Mesendoderm (in vitro differentiated cells): Measurements from ENCODE around the gene STAT4.

Experiments
- DNase-seq: peaks from one replicate; pipeline ENCODE4 v3.0.0; 2013
- H2AK5ac ChIP-seq: 2 replicates; pipeline ENCODE4 v1.6.1; 2013; ENCODE audit warnings: low read length, inconsistent platforms
- H2BK120ac ChIP-seq: 2 replicates; pipeline ENCODE4 v1.6.1; 2013; ENCODE audit warnings: low read depth, mild to moderate bottlenecking, low read length, moderate library complexity, mixed read lengths
- H2BK15ac ChIP-seq: replicated peaks from 2 replicates; pipeline ENCODE4 v1.6.1; 2013; ENCODE audit warnings: low read depth, mild to moderate bottlenecking, moderate library complexity
- H2BK5ac ChIP-seq: 2 replicates; pipeline ENCODE4 v1.6.1; 2013; ENCODE audit warnings: low read length, inconsistent platforms
- H3K18ac ChIP-seq: 2 replicates; pipeline ENCODE4 v1.6.1; 2013; ENCODE audit warnings: mild to moderate bottlenecking, low read length, mixed read lengths
- H3K23ac ChIP-seq: one replicate; pipeline ENCODE4 v1.6.1; 2013; ENCODE audit warnings: low read length
- H3K27ac ChIP-seq: 2 replicates; pipeline ENCODE4 v1.5.1; 2013; ENCODE audit warnings: low read depth, mild to moderate bottlenecking, inconsistent platforms, low read length, moderate library complexity
- H3K27me3 ChIP-seq: 2 replicates; pipeline ENCODE4 v1.6.1; 2013; ENCODE audit warnings: low read length, control low read depth, mild to moderate bottlenecking, inconsistent platforms; ENCODE audit not compliant: insufficient read depth, poor library complexity
- H3K36me3 ChIP-seq: 2 replicates; pipeline ENCODE4 v1.6.1; 2013; ENCODE audit warnings: low read length, inconsistent platforms; ENCODE audit not compliant: control insufficient read depth, insufficient read depth
- H3K4ac ChIP-seq: one replicate; pipeline ENCODE4 v1.6.1; 2013; ENCODE audit warnings: low read depth, mild to moderate bottlenecking, low read length, moderate library complexity
- H3K4me1 ChIP-seq: 2 replicates; pipeline ENCODE4 v1.6.1; 2013; ENCODE audit warnings: low read depth, low read length, inconsistent platforms; ENCODE audit not compliant: control insufficient read depth
- H3K4me2 ChIP-seq: 2 replicates; pipeline ENCODE4 v1.6.1; 2013; ENCODE audit warnings: low read length
- H3K4me3 ChIP-seq: 2 replicates; pipeline ENCODE4 v1.5.1; 2013; ENCODE audit warnings: mild to moderate bottlenecking, low read length
- H3K56ac ChIP-seq: one replicate; pipeline ENCODE4 v1.6.1; 2013; ENCODE audit warnings: low read length
- H3K79me1 ChIP-seq: 2 replicates; pipeline ENCODE4 v1.6.1; 2013; ENCODE audit warnings: low read length, inconsistent platforms
- H3K79me2 ChIP-seq: 2 replicates; pipeline ENCODE4 v1.6.1; 2013; ENCODE audit warnings: mild to moderate bottlenecking, low read length; ENCODE audit not compliant: control insufficient read depth, insufficient read depth
- H3K9ac ChIP-seq: 2 replicates; pipeline ENCODE4 v1.6.1; 2013; ENCODE audit warnings: low read length, inconsistent platforms
- H4K5ac ChIP-seq: one replicate; pipeline ENCODE4 v1.6.1; 2013; ENCODE audit warnings: low read length
- H4K8ac ChIP-seq: one replicate; pipeline ENCODE4 v1.6.1; 2013; ENCODE audit warnings: low read depth, mild to moderate bottlenecking, control low read depth, low read length, moderate library complexity
- WGBS: extraction: QIAGEN DNeasy Blood & Tissue Kit; methylation state at CpG from one replicate; pipeline ENCODE4 v1.1.7; 2013; ENCODE audit warnings: low lambda C conversion rate, missing lambda C conversion rate; ENCODE audit not compliant: insufficient coverage; ENCODE audit errors: extremely low coverage; 5-methylcytosine and 5-hydroxymethylcytosine counted together

Gene STAT4

GRCh38 chr2:191030521-191031154 lies 120.2 kb downstream of the STAT4 start:
- Histone ChIP-seq H3K18ac (no peak overlapping the region), H3K4me3 (no peak overlapping the region), H4K8ac (no peak overlapping the region), H3K56ac (peak overlapping the region; percentile 51), H4K5ac (no peak overlapping the region), H2BK120ac (no peak overlapping the region), H2BK15ac (no peak overlapping the region), H3K4me1 (peaks cover 2% of the 10 kb centered on the region), H3K79me2 (no peaks in the 10 kb centered on the region), H3K23ac (no peak overlapping the region), H3K27me3 (no peaks in the 10 kb centered on the region), H3K27ac (no peak overlapping the region), H3K4me2 (no peak overlapping the region), H3K36me3 (no peaks in the 10 kb centered on the region), H2BK5ac (no peak overlapping the region), H3K79me1 (no peaks in the 10 kb centered on the region), H3K9ac (peak overlapping the region; percentile 12), H3K4ac (no peak overlapping the region), H2AK5ac (no peak overlapping the region)
- peak; percentile 68 for DNase-seq
- no CpG with 5 or more reads among the region's 8 CpGs for WGBS

- no peak overlapping the region for H2BK120ac ChIP-seq
- WGBS: 100% methylated on average over 1 of the region's 10 CpGs
Observed at GRCh38 chr2:191029280-191029950, 121.4 kb downstream of the STAT4 start.

GRCh38 chr2:191026377-191026776 lies 124.4 kb downstream of the STAT4 start:
- H3K79me2 ChIP-seq: no peaks in the 10 kb centered on the region
- no peak overlapping the region for H2BK5ac ChIP-seq
- H3K4me1 ChIP-seq: peaks cover 2% of the 10 kb centered on the region
- no peak overlapping the region for H2BK15ac ChIP-seq
- H3K18ac ChIP-seq: no peak overlapping the region
- no peak overlapping the region for H4K5ac ChIP-seq
- no CpG with 5 or more reads among the region's 2 CpGs for WGBS
- H3K36me3 ChIP-seq: no peaks in the 10 kb centered on the region
- no peak overlapping the region for H3K23ac ChIP-seq
- H2AK5ac ChIP-seq: no peak overlapping the region
- H4K8ac ChIP-seq: no peak overlapping the region
- no peak overlapping the region for H3K27ac ChIP-seq
- no peak for DNase-seq
- no peak overlapping the region for H2BK120ac ChIP-seq
- H3K4ac ChIP-seq: no peak overlapping the region
- H3K79me1 ChIP-seq: no peaks in the 10 kb centered on the region
- no peak overlapping the region for H3K9ac ChIP-seq
- H3K4me2 ChIP-seq: no peak overlapping the region
- no peak overlapping the region for H3K4me3 ChIP-seq
- H3K27me3 ChIP-seq: no peaks in the 10 kb centered on the region
- no peak overlapping the region for H3K56ac ChIP-seq

More at GRCh38 chr2:191029280-191029950, 121.4 kb downstream of the STAT4 start:
- Histone ChIP-seq H3K27me3 (no peaks in the 10 kb centered on the region), H3K56ac (no peak overlapping the region), H3K79me1 (no peaks in the 10 kb centered on the region), H3K9ac (no peak overlapping the region), H3K79me2 (no peaks in the 10 kb centered on the region), H3K36me3 (no peaks in the 10 kb centered on the region), H3K4me3 (no peak overlapping the region), H4K5ac (no peak overlapping the region), H3K27ac (no peak overlapping the region), H3K23ac (no peak overlapping the region), H3K18ac (no peak overlapping the region), H3K4ac (no peak overlapping the region), H2BK5ac (no peak overlapping the region), H4K8ac (no peak overlapping the region), H2AK5ac (no peak overlapping the region), H3K4me2 (no peak overlapping the region), H3K4me1 (peaks cover 2% of the 10 kb centered on the region), H2BK15ac (no peak overlapping the region)
- DNase-seq: no peak

- no peaks in the 10 kb centered on the region for H3K27me3 ChIP-seq
- H3K4ac ChIP-seq: no peak overlapping the region
- no peak overlapping the region for H3K56ac ChIP-seq
- H3K9ac ChIP-seq: no peak overlapping the region
- WGBS: no CpG with 5 or more reads among the region's 1 CpG
- no peak overlapping the region for H3K18ac ChIP-seq
- no peak overlapping the region for H2BK120ac ChIP-seq
- no peak overlapping the region for H3K23ac ChIP-seq
- no peak overlapping the region for H2BK15ac ChIP-seq
- no peaks in the 10 kb centered on the region for H3K36me3 ChIP-seq
- H4K8ac ChIP-seq: no peak overlapping the region
- H3K79me1 ChIP-seq: no peaks in the 10 kb centered on the region
- no peaks in the 10 kb centered on the region for H3K4me1 ChIP-seq
- H4K5ac ChIP-seq: no peak overlapping the region
- no peak for DNase-seq
- no peak overlapping the region for H3K4me2 ChIP-seq
- no peak overlapping the region for H2AK5ac ChIP-seq
- no peak overlapping the region for H2BK5ac ChIP-seq
- no peak overlapping the region for H3K27ac ChIP-seq
- no peaks in the 10 kb centered on the region for H3K79me2 ChIP-seq
- H3K4me3 ChIP-seq: no peak overlapping the region
Observed at GRCh38 chr2:191025135-191025534, 125.7 kb downstream of the STAT4 start.

GRCh38 chr2:191023235-191023679 lies 127.5 kb downstream of the STAT4 start:
- Histone ChIP-seq H4K5ac (no peak overlapping the region), H3K27me3 (no peaks in the 10 kb centered on the region), H3K4me2 (no peak overlapping the region), H3K18ac (no peak overlapping the region), H3K56ac (no peak overlapping the region), H3K23ac (no peak overlapping the region), H3K9ac (no peak overlapping the region), H3K79me1 (no peaks in the 10 kb centered on the region), H2AK5ac (no peak overlapping the region), H3K4ac (no peak overlapping the region), H3K27ac (no peak overlapping the region), H3K4me1 (no peaks in the 10 kb centered on the region), H2BK5ac (no peak overlapping the region), H4K8ac (no peak overlapping the region), H3K36me3 (no peaks in the 10 kb centered on the region), H3K79me2 (no peaks in the 10 kb centered on the region), H2BK15ac (no peak overlapping the region), H2BK120ac (no peak overlapping the region), H3K4me3 (no peak overlapping the region)
- WGBS: no CpG with 5 or more reads among the region's 7 CpGs
- DNase-seq: no peak
